PC-9 (cell line): ENCODE measurements around the gene PXDN.

Source experiments
- CTCF ChIP-seq: fragments of 200-600 bp; sonication (generic); conservative IDR thresholded peaks from 2 replicates; pipeline ENCODE4 v1.6.1; 2017; ENCODE audit warnings: mixed run types, antibody characterized with exemption, mild to moderate bottlenecking, moderate library complexity
- EZH2 ChIP-seq: fragments of 200-600 bp; sonication (generic); IDR thresholded peaks from 2 replicates; pipeline ENCODE4 v1.8.0; 2017; ENCODE audit warnings: antibody characterized with exemption, low read depth

DNA sequence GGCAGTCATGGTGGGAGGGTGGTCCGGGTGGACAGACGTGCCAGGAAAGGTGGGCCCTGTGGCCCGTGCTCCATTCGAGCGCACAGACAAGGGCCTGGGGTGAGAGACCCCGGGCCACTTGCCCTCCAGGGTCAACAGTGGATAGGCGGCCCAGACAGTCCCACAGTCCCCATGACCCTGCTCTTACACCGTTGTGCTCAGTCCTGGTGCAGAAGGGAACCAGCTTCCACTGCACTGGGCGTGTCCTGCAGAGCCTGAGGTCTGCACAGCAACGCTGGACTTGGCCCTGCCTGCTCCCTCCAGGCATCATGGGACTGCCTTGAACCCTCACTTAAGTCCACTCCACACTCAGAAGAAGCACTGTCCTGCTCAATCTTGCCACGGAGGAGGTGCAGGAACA is 52.0 kb downstream of the PXDN start:
- TF ChIP-seq CTCF (no peak), EZH2 (no peak)
